DND-41 (cell line): ENCODE data around the gene DCC.

Source experiments
- ATAC-seq: fragments of 200-7000 bp; cut with Tn5 transposase; 3 replicates; pipeline ENCODE4 v1.9.1; 2021; ENCODE audit warnings: low read depth; ENCODE audit not compliant: insufficient read depth
- DNase-seq: peaks from one replicate; pipeline ENCODE4 v3.0.0-alpha.2; 2020
- H2AFZ ChIP-seq: 2 replicates; pipeline ENCODE4 v1.6.0; 2012; ENCODE audit warnings: low read depth, low read length
- H3K27ac ChIP-seq: 2 replicates; pipeline ENCODE4 v1.5.1; 2012; ENCODE audit warnings: low read length, inconsistent platforms
- H3K27me3 ChIP-seq: fragments of 200-600 bp; sonication (generic); 2 replicates; pipeline ENCODE4 v1.6.0; 2012; ENCODE audit warnings: low read length, mild to moderate bottlenecking, inconsistent platforms; ENCODE audit not compliant: insufficient read depth, poor library complexity
- H3K36me3 ChIP-seq: 2 replicates; pipeline ENCODE4 v1.5.1; 2012; ENCODE audit warnings: low read length, inconsistent platforms; ENCODE audit not compliant: insufficient read depth
- H3K4me1 ChIP-seq: 2 replicates; pipeline ENCODE4 v1.5.1; 2012; ENCODE audit warnings: mild to moderate bottlenecking, low read length; ENCODE audit not compliant: insufficient read depth
- H3K4me2 ChIP-seq: 2 replicates; pipeline ENCODE4 v1.6.0; 2012; ENCODE audit warnings: mild to moderate bottlenecking, moderate library complexity, low read length, inconsistent platforms; ENCODE audit not compliant: insufficient read depth
- H3K4me3 ChIP-seq, 2 experiments: fragments of 200-600 bp in 1 of 2; shearing (Covaris generic) in 1 of 2; 2 replicates each; pipeline ENCODE4 v1.5.1; 2012 to 2016; ENCODE audit warnings: inconsistent platforms in 2 of 2, low read length in 2 of 2, mild to moderate bottlenecking in 2 of 2, low read depth in 1 of 2, moderate library complexity in 1 of 2
- H3K79me2 ChIP-seq: 2 replicates; pipeline ENCODE4 v1.6.0; 2012; ENCODE audit warnings: low read length, inconsistent platforms; ENCODE audit not compliant: insufficient read depth
- H3K9ac ChIP-seq: 2 replicates; pipeline ENCODE4 v1.6.0; 2012; ENCODE audit warnings: low read depth, mild to moderate bottlenecking, inconsistent platforms, low read length, moderate library complexity
- H3K9me3 ChIP-seq: 2 replicates; pipeline ENCODE4 v1.5.1; 2012; ENCODE audit warnings: low read length, moderate library complexity, mild to moderate bottlenecking, inconsistent platforms; ENCODE audit not compliant: insufficient read depth, severe bottlenecking
- H4K20me1 ChIP-seq: 2 replicates; pipeline ENCODE4 v1.6.0; 2012; ENCODE audit warnings: low read length; ENCODE audit not compliant: insufficient read depth
- EZH2 ChIP-seq: IDR thresholded peaks from 3 replicates; pipeline ENCODE4 v1.6.1; 2012; ENCODE audit warnings: borderline replicate concordance, low read depth, mild to moderate bottlenecking, moderate library complexity, low read length, inconsistent platforms; ENCODE audit not compliant: severe bottlenecking
- TF ChIP-seq, protein P1 (sequence below): IDR thresholded peaks from 2 replicates; pipeline ENCODE4 v1.5.1; 2012; ENCODE audit warnings: borderline replicate concordance, low read length, moderate library complexity, mild to moderate bottlenecking; ENCODE audit not compliant: poor library complexity, severe bottlenecking; ENCODE audit errors: extremely low read depth

The DCC gene

DNA sequence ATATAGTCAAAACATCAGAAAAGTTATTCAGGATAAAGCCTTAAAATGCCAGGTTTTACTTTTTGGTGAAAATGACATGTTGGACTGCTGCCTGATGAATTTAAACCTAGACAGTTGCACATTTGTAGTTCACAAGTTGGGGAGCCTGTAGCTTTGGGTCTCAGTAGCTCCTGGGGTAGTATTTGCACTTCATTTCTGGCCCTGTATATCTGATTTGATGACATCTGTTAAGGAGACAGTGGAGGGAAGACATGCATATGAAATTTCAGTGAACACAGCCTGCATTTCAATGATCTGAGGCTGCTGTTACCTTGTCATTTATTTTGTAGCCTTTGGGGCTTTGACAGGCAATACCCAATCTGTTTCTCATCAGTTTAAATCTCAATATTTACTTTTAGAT lies 156.4 kb downstream of the DCC start:
- H3K27ac ChIP-seq: no peak overlapping the region
- no peaks in the 10 kb centered on the region for H3K27me3 ChIP-seq
- H2AFZ ChIP-seq: no peak overlapping the region
- no peaks in the 10 kb centered on the region for H3K4me1 ChIP-seq
- ATAC-seq: no peak
- H3K4me2 ChIP-seq: no peak overlapping the region
- no peak overlapping the region for H3K4me3 ChIP-seq
- no peak for DNase-seq
- H4K20me1 ChIP-seq: no peaks in the 10 kb centered on the region
- peaks cover 8% of the 10 kb centered on the region for H3K9me3 ChIP-seq
- no peaks in the 10 kb centered on the region for H3K36me3 ChIP-seq
- no peaks in the 10 kb centered on the region for H3K79me2 ChIP-seq
- H3K9ac ChIP-seq: no peak overlapping the region
- TF ChIP-seq, protein P1, sequence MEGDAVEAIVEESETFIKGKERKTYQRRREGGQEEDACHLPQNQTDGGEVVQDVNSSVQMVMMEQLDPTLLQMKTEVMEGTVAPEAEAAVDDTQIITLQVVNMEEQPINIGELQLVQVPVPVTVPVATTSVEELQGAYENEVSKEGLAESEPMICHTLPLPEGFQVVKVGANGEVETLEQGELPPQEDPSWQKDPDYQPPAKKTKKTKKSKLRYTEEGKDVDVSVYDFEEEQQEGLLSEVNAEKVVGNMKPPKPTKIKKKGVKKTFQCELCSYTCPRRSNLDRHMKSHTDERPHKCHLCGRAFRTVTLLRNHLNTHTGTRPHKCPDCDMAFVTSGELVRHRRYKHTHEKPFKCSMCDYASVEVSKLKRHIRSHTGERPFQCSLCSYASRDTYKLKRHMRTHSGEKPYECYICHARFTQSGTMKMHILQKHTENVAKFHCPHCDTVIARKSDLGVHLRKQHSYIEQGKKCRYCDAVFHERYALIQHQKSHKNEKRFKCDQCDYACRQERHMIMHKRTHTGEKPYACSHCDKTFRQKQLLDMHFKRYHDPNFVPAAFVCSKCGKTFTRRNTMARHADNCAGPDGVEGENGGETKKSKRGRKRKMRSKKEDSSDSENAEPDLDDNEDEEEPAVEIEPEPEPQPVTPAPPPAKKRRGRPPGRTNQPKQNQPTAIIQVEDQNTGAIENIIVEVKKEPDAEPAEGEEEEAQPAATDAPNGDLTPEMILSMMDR: no peak
- TF ChIP-seq EZH2: no peak

DNA sequence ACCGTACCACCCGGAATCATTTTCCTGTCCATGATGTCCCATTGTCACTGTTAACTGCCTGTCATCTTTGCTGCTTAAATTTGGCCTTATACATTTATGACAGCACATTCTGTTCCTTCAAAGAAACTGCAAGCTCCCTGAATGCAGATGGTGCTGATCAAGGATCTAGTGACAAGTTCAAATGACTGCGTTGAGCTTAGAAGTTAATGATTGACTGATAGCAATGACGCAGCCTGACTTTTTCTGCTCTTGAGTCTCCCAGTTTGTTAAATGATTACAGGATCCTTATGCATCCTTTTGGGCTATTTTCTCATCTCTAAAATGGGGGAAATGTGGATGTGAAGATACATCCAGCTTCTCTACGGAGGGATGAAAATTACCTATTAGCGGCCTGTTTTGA lies 159.0 kb downstream of the DCC start:
- Histone ChIP-seq H3K9ac (no peak overlapping the region), H2AFZ (no peak overlapping the region), H3K9me3 (peaks cover 5% of the 10 kb centered on the region), H3K4me2 (no peak overlapping the region), H3K4me1 (no peaks in the 10 kb centered on the region), H3K79me2 (no peaks in the 10 kb centered on the region), H4K20me1 (no peaks in the 10 kb centered on the region), H3K36me3 (no peaks in the 10 kb centered on the region), H3K27me3 (no peaks in the 10 kb centered on the region), H3K4me3 (no peak overlapping the region), H3K27ac (no peak overlapping the region)
- DNase-seq: no peak
- no peak for ATAC-seq
- TF ChIP-seq, protein P1: no peak
- TF ChIP-seq EZH2: no peak

DNA sequence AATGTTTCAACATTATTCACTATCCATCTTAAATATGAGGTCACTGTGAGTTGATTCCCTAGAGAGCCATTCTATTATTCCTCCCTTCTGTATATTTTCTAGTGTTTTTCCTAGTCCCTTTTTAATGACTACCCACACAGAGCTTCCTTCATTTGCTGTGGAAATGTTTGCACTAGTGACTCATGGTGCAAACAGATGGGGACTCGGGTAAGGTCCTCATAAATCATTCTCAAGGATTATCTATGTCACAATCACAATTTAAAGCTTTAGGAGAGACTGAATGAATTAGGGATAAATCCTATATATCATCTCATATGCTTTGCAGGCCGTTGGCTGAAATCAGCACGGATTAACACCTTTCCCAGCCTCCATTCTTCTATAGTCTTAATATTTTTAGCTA lies 159.6 kb downstream of the DCC start:
- H3K4me1 ChIP-seq: no peaks in the 10 kb centered on the region
- no peaks in the 10 kb centered on the region for H3K79me2 ChIP-seq
- no peaks in the 10 kb centered on the region for H3K36me3 ChIP-seq
- DNase-seq (no peak), ATAC-seq (no peak)
- TF ChIP-seq EZH2: no peak
- TF ChIP-seq, protein P1: no peak
- H3K4me2 ChIP-seq: no peak overlapping the region
- H4K20me1 ChIP-seq: no peaks in the 10 kb centered on the region
- H3K9me3 ChIP-seq: no peaks in the 10 kb centered on the region
- no peak overlapping the region for H3K27ac ChIP-seq
- no peaks in the 10 kb centered on the region for H3K27me3 ChIP-seq
- no peak overlapping the region for H2AFZ ChIP-seq
- no peak overlapping the region for H3K4me3 ChIP-seq
- H3K9ac ChIP-seq: no peak overlapping the region

DNA sequence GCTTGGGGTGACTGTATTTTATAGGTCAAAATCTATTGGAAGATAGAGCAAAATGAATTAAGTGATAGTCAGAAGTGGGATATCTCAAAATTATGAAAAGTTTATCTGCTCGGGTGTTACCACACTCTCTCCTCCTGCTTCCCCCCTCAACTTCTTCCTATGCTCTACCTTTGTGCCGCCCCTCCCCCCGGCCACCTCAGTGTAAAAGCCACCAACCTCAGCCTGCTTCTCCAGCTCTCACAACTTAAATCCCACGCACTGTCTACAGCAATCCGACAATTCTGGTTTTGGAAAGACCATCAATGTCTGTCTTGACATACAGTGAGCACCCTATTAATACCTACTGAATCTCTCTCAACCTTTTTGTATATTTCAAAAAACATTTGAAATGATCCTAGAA lies 164.6 kb downstream of the DCC start:
- Histone ChIP-seq H3K9me3 (no peaks in the 10 kb centered on the region), H2AFZ (no peak overlapping the region), H4K20me1 (no peaks in the 10 kb centered on the region), H3K4me3 (no peak overlapping the region), H3K9ac (no peak overlapping the region), H3K27ac (no peak overlapping the region), H3K4me2 (no peak overlapping the region), H3K79me2 (no peaks in the 10 kb centered on the region), H3K27me3 (no peaks in the 10 kb centered on the region), H3K4me1 (no peaks in the 10 kb centered on the region), H3K36me3 (no peaks in the 10 kb centered on the region)
- DNase-seq (no peak), ATAC-seq (no peak)
- TF ChIP-seq EZH2: no peak
- TF ChIP-seq, protein P1: no peak
